OCI-LY3 (cell line): ENCODE data around the gene CADPS2.

Experiments used
- H2AFZ ChIP-seq: fragments of 200-600, 300-600 bp; shearing (Covaris generic); 2 replicates; pipeline ENCODE4 v1.6.0; 2014; ENCODE audit warnings: antibody characterized with exemption, low read depth, low read length
- H3K27ac ChIP-seq: fragments of 200-600, 300-600 bp; sonication (generic); 2 replicates; pipeline ENCODE4 v1.5.1; 2014; ENCODE audit warnings: mild to moderate bottlenecking, low read length, moderate library complexity, mixed read lengths
- H3K27me3 ChIP-seq: fragments of 200-600, 300-600 bp; sonication (generic); 2 replicates; pipeline ENCODE4 v1.6.1; 2014; ENCODE audit warnings: low read depth, low read length, mixed read lengths
- H3K36me3 ChIP-seq: fragments of 200-600, 300-600 bp; sonication (generic); replicated peaks from 2 replicates; pipeline ENCODE3; 2014; ENCODE audit warnings: low read depth, low read length, mixed read lengths
- H3K4me1 ChIP-seq: fragments of 300-600, 200-600 bp; sonication (generic); 2 replicates; pipeline ENCODE4 v1.6.1; 2014; ENCODE audit warnings: low read length, mixed read lengths
- H3K4me2 ChIP-seq: fragments of 200-600, 300-600 bp; sonication (generic); 2 replicates; pipeline ENCODE4 v1.6.1; 2014; ENCODE audit warnings: low read length, mixed read lengths
- H3K4me3 ChIP-seq: fragments of 300-600, 200-600 bp; sonication (generic); 2 replicates; pipeline ENCODE4 v1.5.1; 2014; ENCODE audit warnings: antibody characterized with exemption, mild to moderate bottlenecking, low read length, moderate library complexity
- H3K79me2 ChIP-seq: fragments of 300-600, 200-600 bp; shearing (Covaris generic); 2 replicates; pipeline ENCODE4 v1.6.1; 2014; ENCODE audit warnings: mild to moderate bottlenecking, low read length, mixed read lengths
- H3K9ac ChIP-seq: fragments of 300-600, 200-600 bp; shearing (Covaris generic); 2 replicates; pipeline ENCODE4 v1.6.0; 2014; ENCODE audit warnings: mild to moderate bottlenecking, low read length, moderate library complexity
- H3K9me3 ChIP-seq: fragments of 200-600, 300-600 bp; shearing (Covaris generic); 2 replicates; pipeline ENCODE4 v1.6.1; 2014; ENCODE audit warnings: low read length, mixed read lengths; ENCODE audit not compliant: insufficient read depth
- H4K20me1 ChIP-seq: fragments of 200-600, 300-600 bp; sonication (generic); 2 replicates; pipeline ENCODE4 v1.6.1; 2016; ENCODE audit warnings: low read length, mixed read lengths; ENCODE audit not compliant: insufficient read depth
- EZH2phosphoT487 ChIP-seq: fragments of 200-600 bp; shearing (Covaris generic); IDR thresholded peaks from 2 replicates; pipeline ENCODE4 v1.6.1; 2018; ENCODE audit warnings: antibody characterized with exemption, mixed run types, low read depth
- TF ChIP-seq, protein P1 (sequence below): fragments of 200-600, 300-600 bp; sonication (generic); IDR thresholded peaks from 2 replicates; pipeline ENCODE4 v1.5.1; 2014; ENCODE audit warnings: antibody characterized with exemption, low read length, low read depth

The CADPS2 gene

DNA sequence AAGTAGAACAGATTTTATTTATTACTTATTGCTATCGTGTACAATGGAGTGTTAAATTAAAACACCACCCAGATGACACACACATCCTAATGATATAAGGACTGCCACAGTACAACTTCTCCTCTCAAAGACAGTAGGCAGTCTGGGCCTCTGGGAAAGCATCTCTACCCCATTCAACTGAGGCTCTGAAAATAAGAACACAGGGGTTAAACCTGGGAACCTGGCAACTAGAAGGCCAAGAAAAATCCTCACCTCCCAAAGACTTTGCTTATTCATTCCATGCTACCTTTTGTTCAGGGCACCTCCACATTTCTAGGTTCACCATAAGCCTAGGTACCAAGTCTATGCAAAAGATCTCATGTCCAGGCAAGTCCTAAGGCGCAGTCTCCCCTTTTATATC lies 456.3 kb downstream of the CADPS2 start:
- Histone ChIP-seq H3K9ac (no peak overlapping the region), H3K4me3 (no peak overlapping the region), H2AFZ (no peak overlapping the region), H3K9me3 (no peaks in the 10 kb centered on the region), H3K27ac (no peak overlapping the region), H3K27me3 (no peaks in the 10 kb centered on the region), H3K36me3 (no peaks in the 10 kb centered on the region), H4K20me1 (no peaks in the 10 kb centered on the region), H3K4me2 (no peak overlapping the region), H3K79me2 (no peaks in the 10 kb centered on the region), H3K4me1 (no peaks in the 10 kb centered on the region)
- no peak for TF ChIP-seq EZH2phosphoT487
- TF ChIP-seq, protein P1, sequence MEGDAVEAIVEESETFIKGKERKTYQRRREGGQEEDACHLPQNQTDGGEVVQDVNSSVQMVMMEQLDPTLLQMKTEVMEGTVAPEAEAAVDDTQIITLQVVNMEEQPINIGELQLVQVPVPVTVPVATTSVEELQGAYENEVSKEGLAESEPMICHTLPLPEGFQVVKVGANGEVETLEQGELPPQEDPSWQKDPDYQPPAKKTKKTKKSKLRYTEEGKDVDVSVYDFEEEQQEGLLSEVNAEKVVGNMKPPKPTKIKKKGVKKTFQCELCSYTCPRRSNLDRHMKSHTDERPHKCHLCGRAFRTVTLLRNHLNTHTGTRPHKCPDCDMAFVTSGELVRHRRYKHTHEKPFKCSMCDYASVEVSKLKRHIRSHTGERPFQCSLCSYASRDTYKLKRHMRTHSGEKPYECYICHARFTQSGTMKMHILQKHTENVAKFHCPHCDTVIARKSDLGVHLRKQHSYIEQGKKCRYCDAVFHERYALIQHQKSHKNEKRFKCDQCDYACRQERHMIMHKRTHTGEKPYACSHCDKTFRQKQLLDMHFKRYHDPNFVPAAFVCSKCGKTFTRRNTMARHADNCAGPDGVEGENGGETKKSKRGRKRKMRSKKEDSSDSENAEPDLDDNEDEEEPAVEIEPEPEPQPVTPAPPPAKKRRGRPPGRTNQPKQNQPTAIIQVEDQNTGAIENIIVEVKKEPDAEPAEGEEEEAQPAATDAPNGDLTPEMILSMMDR = no peak

DNA sequence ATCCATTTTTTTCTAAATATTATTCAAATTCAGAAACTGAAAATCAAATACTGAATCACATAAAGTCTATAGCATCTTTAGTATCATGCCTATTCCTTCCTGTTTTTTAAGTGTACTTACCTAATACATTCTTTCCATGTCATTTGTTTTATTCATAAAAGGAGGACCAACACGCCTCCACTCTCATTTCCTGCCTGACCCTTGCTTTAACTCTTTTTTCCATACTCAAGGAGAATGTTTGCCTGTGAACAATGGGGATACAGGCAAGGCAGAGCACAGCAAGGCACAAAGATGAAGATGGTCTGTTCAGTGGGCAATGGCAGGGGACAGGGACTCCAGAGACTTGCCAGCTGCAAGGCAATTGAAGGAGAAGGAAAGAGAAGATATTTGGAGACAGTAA lies 460.5 kb downstream of the CADPS2 start:
- no peaks in the 10 kb centered on the region for H3K27me3 ChIP-seq
- H2AFZ ChIP-seq = no peak overlapping the region
- no peak overlapping the region for H3K4me3 ChIP-seq
- H3K79me2 ChIP-seq = no peaks in the 10 kb centered on the region
- H4K20me1 ChIP-seq = no peaks in the 10 kb centered on the region
- no peaks in the 10 kb centered on the region for H3K4me1 ChIP-seq
- TF ChIP-seq EZH2phosphoT487 = no peak
- TF ChIP-seq, protein P1 = no peak
- H3K9ac ChIP-seq = no peak overlapping the region
- no peaks in the 10 kb centered on the region for H3K36me3 ChIP-seq
- H3K4me2 ChIP-seq = no peak overlapping the region
- no peak overlapping the region for H3K27ac ChIP-seq
- H3K9me3 ChIP-seq = no peaks in the 10 kb centered on the region

DNA sequence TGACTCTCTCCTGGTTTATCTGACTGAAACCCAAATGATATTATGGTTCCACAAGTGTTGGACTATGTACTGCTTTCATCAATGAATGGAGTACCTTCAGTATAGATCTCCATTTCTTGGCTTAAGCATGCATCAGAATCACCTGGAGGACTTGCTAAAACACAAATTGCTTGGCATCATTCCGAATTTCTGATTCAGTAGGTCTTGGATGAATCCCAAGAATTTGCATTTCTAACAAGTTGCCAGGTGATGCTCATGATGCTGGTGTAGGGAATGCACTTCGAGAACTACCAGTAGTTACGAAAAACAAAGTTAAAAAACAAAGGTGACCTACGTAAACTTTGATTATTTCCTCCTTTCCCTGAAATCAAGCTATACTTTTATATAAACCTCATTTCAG lies 462.7 kb downstream of the CADPS2 start:
- Histone ChIP-seq H3K4me1 (no peaks in the 10 kb centered on the region), H3K79me2 (no peaks in the 10 kb centered on the region), H3K9ac (no peak overlapping the region), H3K4me3 (no peak overlapping the region), H3K4me2 (no peak overlapping the region), H3K9me3 (no peaks in the 10 kb centered on the region), H2AFZ (no peak overlapping the region), H3K27me3 (no peaks in the 10 kb centered on the region), H3K27ac (no peak overlapping the region), H3K36me3 (no peaks in the 10 kb centered on the region), H4K20me1 (no peaks in the 10 kb centered on the region)
- TF ChIP-seq, protein P1 = no peak
- TF ChIP-seq EZH2phosphoT487 = no peak

DNA sequence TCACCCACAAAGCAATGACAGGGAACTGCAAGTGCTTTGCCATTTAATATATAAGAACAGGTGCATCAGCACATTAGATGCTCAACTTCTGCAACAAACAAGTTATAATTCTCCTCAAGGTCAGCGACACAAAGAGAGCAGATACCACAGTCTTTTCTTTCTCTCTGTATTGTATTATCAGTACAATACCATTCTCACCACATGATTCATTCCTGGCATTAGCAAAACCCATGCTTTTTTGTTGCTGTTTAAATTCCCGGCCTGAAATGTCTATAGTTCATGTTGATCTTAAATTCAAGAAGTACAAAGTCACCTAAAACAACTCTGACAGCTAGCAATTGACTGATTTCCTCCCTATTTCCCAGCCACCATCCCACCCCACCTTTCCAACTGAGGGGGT lies 469.9 kb downstream of the CADPS2 start:
- Histone ChIP-seq H4K20me1 (no peaks in the 10 kb centered on the region), H3K27me3 (no peaks in the 10 kb centered on the region), H3K4me1 (no peaks in the 10 kb centered on the region), H3K79me2 (no peaks in the 10 kb centered on the region), H3K9me3 (no peaks in the 10 kb centered on the region), H3K27ac (no peak overlapping the region), H2AFZ (no peak overlapping the region), H3K4me3 (no peak overlapping the region), H3K9ac (no peak overlapping the region), H3K4me2 (no peak overlapping the region), H3K36me3 (no peaks in the 10 kb centered on the region)
- TF ChIP-seq, protein P1 = no peak
- TF ChIP-seq EZH2phosphoT487 = no peak
